Stimulated activated CD8-positive, alpha-beta memory T cell treated with anti-CD3 and anti-CD28 coated beads, Interleukin-7, amount 100 ng/mL, for 24 hours (primary cell): ENCODE results near the gene CLCA2.

Source experiments
- DNase-seq: peaks from one replicate; pipeline ENCODE4 v3.0.0-alpha.2; 2020; ENCODE audit warnings: low read depth

Gene CLCA2

GRCh38 chr1:86423873-86424272 lies at the start of gene CLCA2:
CLCA2 (plus strand) TSS chr1:86424171; CDS start chr1:86424248, 77 bp downstream.
- no peak for DNase-seq

GRCh38 chr1:86375688-86376087 lies 48.3 kb upstream of the CLCA2 start:
- DNase-seq: no peak

GRCh38 chr1:86377341-86377740 lies 46.6 kb upstream of the CLCA2 start:
- no peak for DNase-seq

GRCh38 chr1:86378813-86379212 lies 45.2 kb upstream of the CLCA2 start:
- DNase-seq: no peak

- DNase-seq: no peak
Observed at GRCh38 chr1:86380257-86380861, 43.6 kb upstream of the CLCA2 start.

- no peak for DNase-seq
Observed at GRCh38 chr1:86381223-86381622, 42.7 kb upstream of the CLCA2 start.

- no peak for DNase-seq
Observed at GRCh38 chr1:86382878-86383277, 41.1 kb upstream of the CLCA2 start.

- no peak for DNase-seq
Observed at GRCh38 chr1:86387916-86388627, 35.9 kb upstream of the CLCA2 start.

GRCh38 chr1:86388777-86389176 lies 35.2 kb upstream of the CLCA2 start:
- DNase-seq: no peak

- no peak for DNase-seq
Observed at GRCh38 chr1:86389307-86389706, 34.7 kb upstream of the CLCA2 start.

- DNase-seq: no peak
Observed at GRCh38 chr1:86394416-86394815, 29.6 kb upstream of the CLCA2 start.

- DNase-seq: peak; percentile 79
Observed at GRCh38 chr1:86395751-86396497, 28.0 kb upstream of the CLCA2 start, which contains the start of gene ODF2L. ODF2L (minus strand) TSS chr1:86396323; CDS start chr1:86387027, 9,296 bp downstream.

GRCh38 chr1:86396498-86396890 lies 27.5 kb upstream of the CLCA2 start:
- DNase-seq: no peak

GRCh38 chr1:86409416-86410021 lies 14.5 kb upstream of the CLCA2 start:
- no peak for DNase-seq

- DNase-seq: no peak
Observed at GRCh38 chr1:86410879-86411278, 13.1 kb upstream of the CLCA2 start.

GRCh38 chr1:86416343-86416742 lies 7.6 kb upstream of the CLCA2 start:
- DNase-seq: no peak

GRCh38 chr1:86419277-86419903 lies 4.6 kb upstream of the CLCA2 start:
- DNase-seq: no peak

GRCh38 chr1:86421601-86422280 lies 2.2 kb upstream of the CLCA2 start:
- no peak for DNase-seq

- DNase-seq: no peak
Observed at GRCh38 chr1:86423473-86423872, 498 bp upstream of the CLCA2 start.

GRCh38 chr1:86429122-86429725 lies 5.3 kb downstream of the CLCA2 start:
- no peak for DNase-seq

GRCh38 chr1:86429835-86430234 lies 5.9 kb downstream of the CLCA2 start:
- no peak for DNase-seq
